Gastroesophageal sphincter (tissue), 4 donors: ENCODE measurements around the gene DPF3. TPM values are rescaled to one million over a fixed set of nuclear protein-coding genes. Genes with fewer than 3 reads are reported as not detected.

Experiments used
- ATAC-seq: fragments of 150-250 bp; one replicate; pipeline ENCODE4 v1.9.1; 2016; ENCODE audit warnings: mild to moderate bottlenecking, moderate library complexity
- H3K27ac ChIP-seq, 4 donors: fragments of 200-600 bp; sonication (generic) in 3 of 4; 1 replicate in 3 of 4; 2 replicates in 1 of 4; pipeline ENCODE4 v1.5.1; 2016 to 2019
- H3K27me3 ChIP-seq: fragments of 200-600 bp; sonication (generic); one replicate; pipeline ENCODE4 v1.5.1; 2019
- H3K36me3 ChIP-seq, 2 donors: fragments of 200-600 bp; sonication (generic); one replicate each; pipeline ENCODE4 v1.5.1; 2019; ENCODE audit warnings: control low read depth in 1 of 2
- H3K4me1 ChIP-seq, 3 donors: fragments of 200-600 bp; sonication (generic); 1 replicate in 2 of 3; 2 replicates in 1 of 3; pipeline ENCODE4 v1.5.1; 2016 to 2019; ENCODE audit warnings: control low read depth in 2 of 3
- H3K4me3 ChIP-seq, 2 donors: fragments of 200-600 bp; sonication (generic); one replicate each; pipeline ENCODE4 v1.5.1; 2019; ENCODE audit warnings: mild to moderate bottlenecking in 1 of 2, moderate library complexity in 1 of 2
- H3K9me3 ChIP-seq, 3 donors: fragments of 200-600 bp; sonication (generic); one replicate each; pipeline ENCODE4 v1.5.1; 2017 to 2019; ENCODE audit warnings: control low read depth in 2 of 3
- CTCF ChIP-seq, 4 experiments: fragments of 200-600 bp in 2 of 4; fragments of 450-650 bp in 2 of 4; sonication (generic) in 1 of 4; IDR thresholded peaks; one replicate each; pipeline ENCODE4 v1.5.1; 2017 to 2019; ENCODE audit warnings: antibody characterized with exemption in 4 of 4, mild to moderate bottlenecking in 2 of 4, moderate library complexity in 2 of 4
- EP300 ChIP-seq: sonication (generic); formaldehyde crosslinking; IDR thresholded peaks from one replicate; pipeline ENCODE4 v1.6.1; 2017; ENCODE audit warnings: antibody characterized with exemption, mild to moderate bottlenecking
- POLR2A ChIP-seq, 2 donors: fragments of 450-650 bp; IDR thresholded peaks; one replicate each; pipeline ENCODE4 v1.6.1; 2017; ENCODE audit warnings: antibody characterized with exemption in 2 of 2, mild to moderate bottlenecking in 2 of 2, moderate library complexity in 1 of 2
- POLR2AphosphoS5 ChIP-seq: sonication (generic); formaldehyde crosslinking; IDR thresholded peaks from one replicate; pipeline ENCODE4 v1.6.1; 2017; ENCODE audit warnings: antibody characterized with exemption
- WGBS, 2 donors: methylation state at CpG; one replicate each; pipeline ENCODE4 v1.1.5; 2018; ENCODE audit warnings: low coverage in 1 of 2; 5-methylcytosine and 5-hydroxymethylcytosine counted together
- total RNA-seq, 4 donors: library from RNA; depleted of rRNA; stranded (reverse); fragments of >200 nt; gene quantifications; one replicate each; pipeline ENCODE4 v1.1.0, GENCODE V29; 2016

DPF3 gene
- total RNA-seq, 4 donors from 2014 or later: 0.13 to 4.4 (median 2.1) TPM

DNA sequence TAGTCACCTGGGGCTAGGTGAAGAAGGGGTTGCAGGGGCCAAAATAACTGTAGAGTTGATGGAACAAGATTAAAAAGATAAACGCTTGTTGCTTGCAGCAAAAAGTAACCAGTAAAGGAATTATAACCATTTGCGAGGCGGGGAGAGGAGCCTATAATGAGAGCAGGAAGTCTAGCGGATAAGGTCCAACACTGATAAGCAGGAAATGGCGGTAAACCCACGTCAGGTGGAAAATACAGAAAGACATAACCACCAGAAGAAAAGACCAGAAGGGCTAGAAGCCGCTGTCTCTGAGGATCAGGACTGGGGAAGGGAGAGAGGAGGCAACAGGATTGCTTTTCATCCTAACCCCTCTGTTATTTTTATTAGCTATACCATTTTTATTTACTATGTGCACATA, 303.3 kb downstream of the DPF3 start:
- Histone ChIP-seq H3K4me1 (no peaks in the 10 kb centered on the region), H3K9me3 (no peaks in the 10 kb centered on the region), H3K36me3 (no peaks in the 10 kb centered on the region), H3K4me3 (no peak overlapping the region), H3K27ac (no peak overlapping the region), H3K27me3 (no peaks in the 10 kb centered on the region)
- WGBS, 2 donors: 78 to 82% methylated on average over 7 of the region's 7 CpGs
- no peak for ATAC-seq
- TF ChIP-seq POLR2A (IDR thresholded peaks at IDR 0.05) (no peak), CTCF (IDR thresholded peaks at IDR 0.05) (no peak), POLR2AphosphoS5 (no peak), EP300 (no peak)

GRCh38 chr14:72589652-72590051, 304.2 kb downstream of the DPF3 start:
- Histone ChIP-seq H3K27ac (no peak overlapping the region), H3K4me1 (no peaks in the 10 kb centered on the region), H3K36me3 (no peaks in the 10 kb centered on the region), H3K9me3 (no peaks in the 10 kb centered on the region), H3K27me3 (no peaks in the 10 kb centered on the region), H3K4me3 (no peak overlapping the region)
- no peak for TF ChIP-seq POLR2AphosphoS5
- TF ChIP-seq EP300: no peak
- no peak for TF ChIP-seq POLR2A (IDR thresholded peaks at IDR 0.05)
- no peak for TF ChIP-seq CTCF (IDR thresholded peaks at IDR 0.05)
- ATAC-seq: no peak

- WGBS, 2 donors: 88% methylated on average over 4 of the region's 5 CpGs; no CpG with 5 or more reads in 1 of the 2 donors
- no peak for ATAC-seq
- Histone ChIP-seq H3K4me3 (no peak overlapping the region), H3K27ac (no peak overlapping the region), H3K27me3 (no peaks in the 10 kb centered on the region), H3K36me3 (no peaks in the 10 kb centered on the region), H3K4me1 (no peaks in the 10 kb centered on the region), H3K9me3 (no peaks in the 10 kb centered on the region)
- TF ChIP-seq CTCF (IDR thresholded peaks at IDR 0.05) (no peak), EP300 (no peak), POLR2A (IDR thresholded peaks at IDR 0.05) (no peak), POLR2AphosphoS5 (no peak)
These were observed 305.4 kb downstream of the DPF3 start for GRCh38 chr14:72588521-72588920.

- Histone ChIP-seq H3K27me3 (peaks cover 6% of the 10 kb centered on the region), H3K27ac (no peak overlapping the region), H3K4me3 (no peak overlapping the region), H3K36me3 (no peaks in the 10 kb centered on the region), H3K9me3 (no peaks in the 10 kb centered on the region), H3K4me1 (no peaks in the 10 kb centered on the region)
- no peak for ATAC-seq
- TF ChIP-seq POLR2A (IDR thresholded peaks at IDR 0.05) (no peak), CTCF (IDR thresholded peaks at IDR 0.05) (no peak), POLR2AphosphoS5 (no peak), EP300 (no peak)
- 92 to 100% methylated on average over 4 to 5 of the region's 5 CpGs for WGBS, 2 donors
These were observed 310.3 kb downstream of the DPF3 start for GRCh38 chr14:72583316-72584272.

GRCh38 chr14:72582582-72582981, 311.3 kb downstream of the DPF3 start:
- Histone ChIP-seq H3K27me3 (peaks cover 6% of the 10 kb centered on the region), H3K4me3 (no peak overlapping the region), H3K4me1 (no peaks in the 10 kb centered on the region), H3K27ac (no peak overlapping the region), H3K9me3 (no peaks in the 10 kb centered on the region), H3K36me3 (no peaks in the 10 kb centered on the region)
- no peak for ATAC-seq
- no peak for TF ChIP-seq POLR2AphosphoS5
- TF ChIP-seq EP300: no peak
- TF ChIP-seq CTCF (IDR thresholded peaks at IDR 0.05): no peak
- TF ChIP-seq POLR2A (IDR thresholded peaks at IDR 0.05): no peak
- 60 to 100% methylated on average over 1 of the region's 1 CpG for WGBS, 2 donors
